Heart left ventricle (tissue), 16 donors: ENCODE results near the gene NTHL1. TPM values are rescaled to one million over a fixed set of nuclear protein-coding genes. Genes with fewer than 3 reads are reported as not detected.

Source experiments
- ATAC-seq, 4 donors: fragments of 200-7000 bp; cut with Tn5 transposase; one replicate each; pipeline ENCODE4 v1.9.1; 2020 to 2022; ENCODE audit warnings: moderate library complexity in 4 of 4, mild to moderate bottlenecking in 3 of 4, moderate number of reproducible peaks in 1 of 4
- DNase-seq, 5 donors: peaks; one replicate each; pipeline ENCODE4 v3.0.0-alpha.2; 2020
- H3K27ac ChIP-seq, 12 donors: fragments of 200-600 bp; sonication (generic) in 4 of 12; one replicate each; pipeline versions ENCODE4 v1.5.0 to v1.8.0; 2016 to 2022; ENCODE audit warnings: mild to moderate bottlenecking in 2 of 12
- H3K27me3 ChIP-seq, 9 donors: fragments of 200-600 bp; sonication (generic) in 2 of 9; one replicate each; pipeline versions ENCODE4 v1.5.1 to v1.8.0; 2016 to 2022; ENCODE audit warnings: mild to moderate bottlenecking in 3 of 9
- H3K36me3 ChIP-seq, 9 donors: fragments of 200-600 bp; sonication (generic) in 2 of 9; one replicate each; pipeline versions ENCODE4 v1.5.0 to v1.8.0; 2018 to 2022; ENCODE audit warnings: mild to moderate bottlenecking in 2 of 9
- H3K4me1 ChIP-seq, 12 donors: fragments of 200-600 bp; sonication (generic) in 4 of 12; one replicate each; pipeline versions ENCODE4 v1.5.0 to v1.8.0; 2016 to 2022; ENCODE audit warnings: mild to moderate bottlenecking in 3 of 12
- H3K4me3 ChIP-seq, 12 donors: fragments of 200-600 bp; sonication (generic) in 4 of 12; one replicate each; pipeline versions ENCODE4 v1.5.0 to v1.8.0; 2017 to 2022; ENCODE audit warnings: mild to moderate bottlenecking in 9 of 12, moderate library complexity in 4 of 12
- H3K9me3 ChIP-seq, 12 donors: fragments of 200-600 bp; sonication (generic) in 4 of 12; one replicate each; pipeline versions ENCODE4 v1.5.0 to v1.8.0; 2016 to 2022; ENCODE audit warnings: mild to moderate bottlenecking in 1 of 12
- CTCF ChIP-seq, 12 donors: fragments of 200-600 bp; sonication (generic) in 4 of 12; IDR thresholded peaks; one replicate each; pipeline versions ENCODE4 v1.5.0 to v1.8.0; 2018 to 2022; ENCODE audit warnings: antibody characterized with exemption in 12 of 12, mild to moderate bottlenecking in 5 of 12
- POLR2A ChIP-seq, 2 donors: fragments of 450-650 bp; IDR thresholded peaks; one replicate each; pipeline ENCODE4 v1.6.1; 2017; ENCODE audit warnings: antibody characterized with exemption in 2 of 2, mild to moderate bottlenecking in 2 of 2, moderate library complexity in 2 of 2
- WGBS, 4 donors: extraction: QIAGEN DNeasy Blood & Tissue Kit in 2 of 4; methylation state at CpG; one replicate each; pipeline versions ENCODE4 v1.1.5 to v1.1.7; 2013 to 2018; 5-methylcytosine and 5-hydroxymethylcytosine counted together
- intact Hi-C, 10 donors: fragments of 100-400 bp; cut with DNase I; formaldehyde crosslinking; loops; one replicate each; pipeline versions ENCODE4 v1.11.1 to v1.14.2; 2022
- polyA plus RNA-seq, 2 donors: library from polyadenylated mRNA; stranded (reverse); fragments of 200-250 nt; gene quantifications; one replicate each; pipeline ENCODE4 v1.2.3, GENCODE V29; 2013
- total RNA-seq, 9 donors: library from RNA; depleted of rRNA in 2 of 9; stranded (reverse); fragments of >200 nt in 2 of 9; fragmentation: NEBNext Ultra II Directional in 3 of 9; extraction: Animal tissue kit (Norgen Biotek cat#: 25700) in 3 of 9; gene quantifications; one replicate each; pipeline versions ENCODE4 v1.1.0 to v1.2.4, GENCODE V29; 2016 to 2023
- donor health status: ischemic (EF 13 %, LVEDD 7.1; RV severe dilation, severe dysfunction).
- donor health status: healthy with polysubstance abuse.
- donor health status: DM: no; HTN: yes; CAD: no.
- donor health status: DM: no; HTN: no; CAD: no.
- donor health status: ischemic (EF 25% LVEDD 6.9; RV normal size, moderate dysfunction).
- donor health status: ischemic (EF 25% LVEDD 5.7; RV mildly dilated, moderate dysfunction).
- donor health status: healthy.
- donor health status: DM: yes; HTN: yes; CAD: no.
- donor health status: ischemic (EF 35%, LVEDD 5.7; RV mildly dilated, moderate dysfunction).
- donor health status: nonischemic (EF 11% LVEDD 7.7; RV severe dilation, severe dysfunction).
- donor health status: DM: yes; HTN: yes; CAD: no.
- donor health status: PGD.
- donor health status: ischemic (EF 29% LVEDD 5.4; RV normal size, mild dysfunction).
- donor health status: nonischemic (EF 23%, LVEDD 6.1; RV moderate dilation, normal function).

Gene NTHL1
- total and polyA plus RNA-seq, 11 donors = 9.0 to 32.3 (median 12.2) TPM

- TF ChIP-seq POLR2A (IDR thresholded peaks at IDR 0.05) = no peak
- TF ChIP-seq CTCF (IDR thresholded peaks at IDR 0.05) = no peak
- ATAC-seq (no peak), DNase-seq (no peak)
- Histone ChIP-seq H3K9me3 (no peaks in the 10 kb centered on the region), H3K27me3 (no peaks in the 10 kb centered on the region), H3K4me3 (no peak overlapping the region), H3K4me1 (no peaks in the 10 kb centered on the region), H3K27ac (no peak overlapping the region), H3K36me3 (peaks cover 0 to 87% (median 69%) of the 10 kb centered on the region in 9 donors)
- WGBS, 4 donors = 90 to 91% (median 90%) methylated on average over 13 of the region's 13 CpGs
- intact Hi-C loops = loop anchor here in 2 of 10 donors (5.0 kb wide), 1 partner anchor 36 kb away; no protein-coding TSS in a partner anchor
Measured at GRCh38 chr16:2058420-2058819, 10.8 kb upstream of the NTHL1 start.

- Histone ChIP-seq H3K27me3 (no peaks in the 10 kb centered on the region), H3K9me3 (no peaks in the 10 kb centered on the region), H3K4me3 (no peak overlapping the region), H3K27ac (no peak overlapping the region), H3K4me1 (no peaks in the 10 kb centered on the region), H3K36me3 (peaks cover 0 to 87% (median 69%) of the 10 kb centered on the region in 9 donors)
- no peak for DNase-seq
- 81 to 93% (median 92%) methylated on average over 10 of the region's 10 CpGs for WGBS, 4 donors
- intact Hi-C loops = loop anchor here in 3 of 10 donors (2.0 to 5.0 kb wide), 2 partner anchors 35 kb away; no protein-coding TSS in a partner anchor
- ATAC-seq = no peak
- TF ChIP-seq CTCF (IDR thresholded peaks at IDR 0.05) (no peak), POLR2A (IDR thresholded peaks at IDR 0.05) (no peak)
Measured at GRCh38 chr16:2057438-2057837, 9.8 kb upstream of the NTHL1 start.

GRCh38 chr16:2056681-2057407 lies 9.2 kb upstream of the NTHL1 start:
- Histone ChIP-seq H3K36me3 (peaks cover 0 to 87% (median 71%) of the 10 kb centered on the region in 9 donors), H3K9me3 (no peaks in the 10 kb centered on the region), H3K4me1 (no peaks in the 10 kb centered on the region), H3K27me3 (no peaks in the 10 kb centered on the region), H3K4me3 (no peak overlapping the region), H3K27ac (no peak overlapping the region)
- ATAC-seq = peak in 2 of 4 donors; percentile 23 to 84
- TF ChIP-seq CTCF (IDR thresholded peaks at IDR 0.05) = peak in 1 of 12 donors; percentile 17
- TF ChIP-seq POLR2A (IDR thresholded peaks at IDR 0.05) = no peak
- intact Hi-C loops = loop anchor here in 3 of 10 donors (2.0 to 5.0 kb wide), 2 partner anchors 34 to 35 kb away; no protein-coding TSS in a partner anchor
- no peak for DNase-seq
- WGBS, 4 donors = 88 to 95% (median 90%) methylated on average over 13 to 19 of the region's 19 CpGs

- Histone ChIP-seq H3K9me3 (no peaks in the 10 kb centered on the region), H3K36me3 (peaks cover 0 to 91% (median 74%) of the 10 kb centered on the region in 9 donors), H3K4me3 (no peak overlapping the region), H3K27me3 (no peaks in the 10 kb centered on the region), H3K27ac (no peak overlapping the region), H3K4me1 (no peaks in the 10 kb centered on the region)
- 58 to 72% (median 62%) methylated on average over 8 to 15 of the region's 15 CpGs for WGBS, 4 donors
- DNase-seq (no peak), ATAC-seq (peak in 2 of 4 donors; percentile 36 to 56)
- TF ChIP-seq CTCF (IDR thresholded peaks at IDR 0.05) (peak in 8 of 12 donors; percentile 12 to 40 (median 14)), POLR2A (IDR thresholded peaks at IDR 0.05) (no peak)
- intact Hi-C loops = loop anchor here in 3 of 10 donors (2.0 to 5.0 kb wide), 2 partner anchors 33 to 34 kb away; no protein-coding TSS in a partner anchor
Measured at GRCh38 chr16:2056077-2056476, 8.4 kb upstream of the NTHL1 start.
